GM21786 (cell line): Measurements from ENCODE around the gene CCDC188.

ENCODE experiments used
- ATAC-seq: cut with Tn5 transposase; IDR thresholded peaks from one replicate; pipeline ENCODE4 v1.9.1; 2021; ENCODE audit not compliant: unreplicated experiment

Gene CCDC188

DNA sequence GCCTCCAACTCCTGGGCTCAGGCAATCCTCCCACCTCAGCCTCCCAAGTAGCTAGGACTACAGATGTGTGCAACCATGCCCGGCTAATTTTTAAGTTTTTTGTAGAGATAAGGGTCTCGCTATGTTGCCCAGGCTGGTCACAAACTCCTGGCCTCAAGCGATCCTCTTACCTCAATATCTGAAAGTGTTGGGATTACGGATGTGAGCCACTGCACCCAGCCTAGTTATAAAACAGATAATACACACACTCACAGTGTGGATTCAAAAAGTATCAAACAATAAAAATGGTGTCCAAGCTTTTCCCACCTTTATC lies 377 bp upstream of the CCDC188 start:
- no peak for ATAC-seq

DNA sequence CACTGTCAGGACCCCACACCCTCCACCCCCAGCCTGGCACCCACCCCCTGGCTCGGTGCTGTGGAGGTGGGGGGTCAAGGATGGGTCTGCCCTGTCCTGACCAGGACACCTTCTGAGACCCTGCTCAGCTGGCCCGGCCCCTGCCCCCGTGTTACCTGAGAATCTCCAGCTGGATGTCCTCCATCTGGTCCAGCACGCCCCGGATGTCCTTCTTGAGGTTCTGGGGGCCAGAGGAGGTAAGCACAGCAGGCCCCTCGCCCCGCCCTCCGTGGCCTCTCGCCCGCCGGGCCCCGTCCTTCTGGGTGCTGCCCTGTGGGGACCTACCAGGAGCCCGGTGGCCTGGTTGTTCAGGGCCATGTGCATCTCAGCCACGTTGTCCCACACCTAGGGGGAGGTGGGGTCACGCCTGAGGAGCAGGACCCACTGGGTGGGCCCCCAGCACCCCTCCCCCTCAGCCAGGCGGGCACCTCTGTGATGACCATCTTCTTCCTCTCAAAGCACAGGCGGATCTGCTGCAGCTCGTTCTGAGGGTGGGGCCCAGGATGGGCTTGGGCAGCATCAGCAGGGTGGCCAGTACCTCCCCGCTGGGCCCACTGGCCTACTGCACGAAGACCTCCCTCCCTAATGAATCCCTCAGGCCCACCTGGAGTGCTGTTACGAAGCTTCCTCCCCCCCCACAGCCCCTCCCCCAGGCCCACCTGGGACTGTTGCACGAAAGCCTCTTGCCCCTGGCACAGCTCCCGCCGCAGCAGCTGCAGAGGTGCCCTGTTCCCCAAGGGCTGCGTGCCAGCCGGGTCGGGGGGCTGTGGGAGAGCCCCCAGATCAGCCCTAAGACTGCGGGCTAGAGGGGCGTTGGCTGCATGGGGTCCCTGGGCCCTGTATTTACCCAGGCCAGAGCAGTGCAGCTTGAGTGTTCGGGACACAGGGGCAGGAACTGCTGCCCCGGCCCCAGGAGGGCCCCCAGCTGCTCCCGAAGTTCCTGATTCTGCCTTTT lies 1.3 kb downstream of the CCDC188 start:
- ATAC-seq, result no peak

DNA sequence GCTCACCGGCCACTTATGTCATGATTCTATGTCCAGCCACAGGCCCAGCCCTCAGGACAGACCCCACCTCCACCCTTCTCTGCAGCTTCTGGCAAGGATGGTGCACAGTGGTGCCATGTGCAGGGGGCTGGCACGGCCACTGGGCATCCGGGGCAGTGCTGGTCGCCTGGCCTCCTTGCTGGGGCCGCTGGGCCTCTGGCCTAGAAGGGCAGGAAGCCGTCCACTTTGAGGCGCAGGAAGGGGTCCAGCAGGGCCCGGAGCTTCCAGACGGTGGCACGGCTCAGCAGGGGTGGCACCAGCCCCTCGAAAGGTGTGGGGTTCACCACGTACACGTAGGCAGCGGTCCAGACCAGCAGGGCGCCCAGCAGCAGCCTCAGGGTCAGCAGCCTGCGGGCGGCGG lies 2.4 kb downstream of the CCDC188 start:
- ATAC-seq, result no peak

- ATAC-seq, result no peak
Observed at GRCh38 chr22:20147237-20147988, 3.4 kb downstream of the CCDC188 start.

GRCh38 chr22:20146777-20147176 lies 4.1 kb downstream of the CCDC188 start:
- no peak for ATAC-seq

GRCh38 chr22:20145832-20146223 lies 5.0 kb downstream of the CCDC188 start:
- ATAC-seq, result no peak

GRCh38 chr22:20145206-20145831 lies 5.5 kb downstream of the CCDC188 start:
- no peak for ATAC-seq

GRCh38 chr22:20143883-20144665 lies 6.8 kb downstream of the CCDC188 start:
- ATAC-seq, result no peak

DNA sequence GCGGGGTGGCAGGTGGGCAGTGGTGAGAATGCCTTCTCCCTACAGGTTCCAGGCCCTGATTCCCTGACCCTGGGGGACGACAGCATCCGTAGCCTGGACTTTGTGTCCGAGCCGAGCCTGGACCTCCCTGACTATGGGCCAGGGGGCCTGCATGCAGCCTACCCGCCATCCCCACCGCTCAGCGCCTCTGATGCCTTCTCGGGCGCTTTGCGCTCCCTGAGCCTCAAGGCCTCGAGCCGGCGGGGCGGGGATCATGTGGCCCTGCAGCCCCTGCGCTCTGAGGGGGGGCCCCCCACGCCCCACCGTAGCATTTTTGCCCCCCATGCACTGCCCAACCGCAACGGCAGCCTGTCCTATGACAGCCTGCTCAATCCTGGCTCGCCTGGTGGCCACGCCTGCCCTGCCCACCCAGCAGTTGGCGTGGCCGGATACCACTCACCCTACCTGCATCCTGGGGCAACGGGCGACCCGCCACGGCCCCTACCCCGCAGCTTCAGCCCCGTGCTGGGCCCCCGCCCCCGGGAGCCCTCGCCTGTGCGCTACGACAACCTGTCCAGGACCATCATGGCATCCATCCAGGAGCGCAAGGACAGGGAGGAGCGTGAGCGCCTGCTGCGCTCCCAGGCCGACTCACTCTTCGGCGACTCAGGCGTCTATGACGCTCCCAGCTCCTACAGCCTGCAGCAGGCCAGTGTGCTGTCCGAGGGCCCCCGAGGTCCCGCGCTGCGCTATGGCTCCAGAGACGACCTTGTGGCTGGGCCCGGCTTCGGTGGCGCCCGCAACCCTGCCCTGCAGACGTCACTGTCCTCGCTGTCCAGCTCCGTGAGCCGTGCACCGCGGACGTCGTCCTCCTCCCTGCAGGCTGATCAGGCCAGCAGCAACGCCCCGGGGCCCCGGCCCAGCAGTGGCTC lies 7.9 kb downstream of the CCDC188 start:
- no peak for ATAC-seq

DNA sequence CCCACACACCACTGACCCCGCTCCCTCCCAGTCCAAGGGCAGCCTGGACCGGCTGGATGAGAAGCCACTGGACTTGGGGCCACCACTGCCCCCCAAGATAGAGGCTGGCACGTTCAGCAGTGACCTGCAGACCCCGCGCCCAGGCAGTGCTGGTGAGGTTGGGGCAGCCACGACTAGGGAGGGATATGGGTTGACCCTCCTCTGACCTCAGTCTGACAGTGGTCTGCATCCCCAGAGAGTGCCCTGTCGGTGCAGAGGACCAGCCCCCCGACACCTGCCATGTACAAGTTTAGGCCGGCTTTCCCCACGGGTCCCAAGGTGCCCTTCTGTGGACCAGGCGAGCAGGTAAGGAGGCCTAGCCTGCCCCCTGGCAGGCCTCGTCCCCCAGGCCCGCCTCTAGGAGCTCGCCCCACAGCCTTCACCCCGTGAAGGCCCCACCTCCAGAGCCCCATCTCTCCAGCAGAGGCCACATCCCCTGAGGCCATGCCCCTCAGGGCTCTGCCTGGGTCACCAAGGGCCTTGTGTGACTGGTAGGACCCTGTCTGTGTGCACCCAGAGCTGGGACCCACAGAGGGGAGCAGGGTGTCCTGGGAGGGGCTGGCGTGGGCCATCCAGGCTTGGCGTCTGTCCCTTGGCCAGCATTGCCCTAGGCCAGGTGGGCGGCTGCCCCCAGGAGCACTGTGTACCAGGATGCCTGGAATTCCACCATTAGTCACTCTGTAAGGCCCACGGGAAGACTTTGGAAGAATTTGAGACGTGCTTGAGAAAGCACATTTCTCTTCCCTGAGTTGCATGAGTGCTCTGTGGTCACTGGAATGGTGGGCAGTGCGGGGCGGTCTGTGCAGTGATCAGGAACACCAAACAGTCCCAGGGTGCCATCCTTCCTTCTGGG lies 9.4 kb downstream of the CCDC188 start:
- no peak for ATAC-seq

DNA sequence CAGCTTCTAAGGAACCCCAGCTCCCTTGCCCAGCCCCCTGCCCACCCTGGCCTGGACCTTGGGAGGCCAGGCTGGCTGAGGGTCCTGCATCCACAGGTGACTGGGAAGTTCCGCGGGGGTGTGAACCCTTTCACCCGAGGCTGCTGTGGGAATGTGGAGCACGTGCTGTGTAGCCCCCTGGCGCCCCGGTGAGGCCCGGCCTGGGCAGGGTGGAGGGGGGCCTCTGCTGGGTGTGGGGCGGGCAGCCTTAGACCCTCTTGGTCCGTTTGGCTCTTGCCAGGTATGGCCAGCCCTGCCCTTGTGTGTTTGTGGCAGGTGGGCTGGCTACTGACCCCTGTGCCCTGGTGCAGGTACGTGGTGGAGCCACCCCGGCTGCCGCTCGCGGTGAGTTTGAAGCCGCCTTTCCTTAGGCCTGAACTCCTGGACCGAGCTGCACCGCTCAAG lies 10.3 kb downstream of the CCDC188 start:
- no peak for ATAC-seq

DNA sequence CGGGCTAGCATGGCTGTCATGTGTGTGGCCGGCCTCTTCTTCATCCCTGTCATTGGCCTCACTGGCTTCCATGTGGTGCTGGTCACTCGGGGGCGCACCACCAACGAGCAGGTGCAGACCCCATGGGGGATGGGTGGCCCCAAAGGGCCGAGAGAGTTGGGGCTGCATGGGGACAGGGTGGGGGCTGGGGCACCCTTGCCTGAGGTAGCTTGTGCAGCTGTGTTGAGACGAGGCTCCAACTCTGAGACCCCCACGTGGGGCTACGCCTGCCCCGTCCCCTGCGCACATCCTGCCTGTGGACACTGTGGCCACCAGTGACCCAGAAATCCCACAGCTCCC lies 10.8 kb downstream of the CCDC188 start:
- no peak for ATAC-seq

DNA sequence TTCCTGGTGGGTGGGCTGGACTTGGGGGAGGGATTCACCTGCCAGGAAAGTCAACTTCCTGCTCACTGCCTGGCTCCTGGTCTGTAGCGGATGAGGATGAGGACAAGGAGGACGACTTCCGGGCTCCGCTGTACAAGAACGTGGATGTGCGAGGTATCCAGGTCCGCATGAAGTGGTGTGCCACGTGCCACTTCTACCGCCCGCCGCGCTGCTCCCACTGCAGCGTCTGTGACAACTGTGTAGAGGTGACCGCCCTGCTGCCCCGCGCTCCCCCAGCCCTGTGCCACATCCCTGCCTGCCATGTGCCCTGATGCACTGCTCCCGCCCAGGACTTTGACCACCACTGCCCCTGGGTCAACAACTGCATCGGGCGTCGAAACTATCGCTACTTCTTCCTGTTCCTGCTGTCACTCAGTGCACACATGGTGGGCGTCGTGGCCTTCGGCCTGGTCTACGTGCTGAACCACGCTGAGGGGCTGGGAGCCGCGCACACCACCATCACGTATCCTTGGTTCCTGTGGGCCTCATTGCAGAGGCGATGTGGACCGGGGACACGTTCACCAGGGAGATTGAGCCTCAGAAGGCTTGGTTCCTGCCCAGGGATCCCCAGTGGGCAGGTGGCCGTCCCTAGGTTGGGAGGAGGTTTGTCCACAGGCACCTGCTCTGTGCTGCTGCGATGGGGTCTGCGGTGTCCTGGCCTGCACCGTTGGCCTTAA lies 11.3 kb downstream of the CCDC188 start:
- ATAC-seq, result no peak

DNA sequence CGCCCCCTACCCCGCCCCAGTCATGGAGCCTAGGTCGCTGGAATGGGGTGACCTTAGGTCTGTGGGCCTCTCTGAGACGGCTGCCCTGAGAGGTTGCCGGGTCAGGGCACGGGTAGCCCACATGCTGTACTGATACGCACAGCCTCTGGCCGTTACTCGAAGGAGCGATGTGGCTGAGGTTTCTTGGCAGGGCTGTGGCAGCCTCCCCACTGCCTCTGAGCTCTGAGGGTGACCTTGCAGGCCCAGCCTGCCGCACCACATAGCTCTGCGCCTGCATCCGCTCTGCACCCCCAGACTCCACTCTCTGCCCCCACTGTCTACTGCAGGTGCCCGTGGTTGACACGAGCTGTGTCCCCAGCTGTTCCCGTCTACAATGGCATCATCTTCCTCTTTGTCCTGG lies 12.0 kb downstream of the CCDC188 start:
- no peak for ATAC-seq

GRCh38 chr22:20138417-20138738 lies 12.5 kb downstream of the CCDC188 start:
- ATAC-seq, result no peak

DNA sequence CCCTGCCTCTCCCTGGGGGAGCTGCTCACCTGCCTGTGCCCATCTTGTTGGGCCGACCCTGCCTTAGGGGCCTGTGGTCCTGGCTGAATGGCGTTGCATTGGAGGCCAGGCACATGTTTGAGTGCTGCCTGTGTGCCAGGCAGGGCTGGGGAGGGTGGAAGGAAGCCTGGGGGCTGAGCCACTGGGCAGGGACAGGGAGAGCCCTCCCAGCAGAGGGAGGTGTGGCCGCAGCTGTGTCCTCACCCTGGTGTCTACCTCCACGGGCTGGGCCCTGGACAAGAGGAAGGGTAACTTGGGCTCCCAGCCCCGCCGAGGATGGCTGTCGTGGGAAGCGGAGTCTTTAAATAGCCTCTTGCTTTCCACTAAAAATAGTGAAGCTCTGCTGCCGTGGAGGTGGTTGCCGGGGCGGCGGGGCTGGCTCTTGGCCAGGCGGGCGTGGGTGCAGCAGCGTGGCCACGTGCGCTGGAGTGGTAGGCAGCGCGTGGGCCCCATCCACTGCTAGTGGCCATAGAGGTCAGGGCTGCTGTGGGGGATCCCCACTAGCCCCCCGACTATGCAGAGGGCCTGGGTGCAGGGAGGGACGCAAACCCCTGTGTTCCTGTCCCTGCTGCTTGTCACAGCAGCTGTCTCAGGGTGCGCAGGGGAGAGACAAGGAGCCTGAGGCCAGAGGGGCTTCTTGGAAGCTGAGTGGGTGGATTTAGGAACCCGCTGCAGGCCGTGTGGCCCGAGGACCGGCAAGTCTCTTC lies 13.0 kb downstream of the CCDC188 start:
- no peak for ATAC-seq

DNA sequence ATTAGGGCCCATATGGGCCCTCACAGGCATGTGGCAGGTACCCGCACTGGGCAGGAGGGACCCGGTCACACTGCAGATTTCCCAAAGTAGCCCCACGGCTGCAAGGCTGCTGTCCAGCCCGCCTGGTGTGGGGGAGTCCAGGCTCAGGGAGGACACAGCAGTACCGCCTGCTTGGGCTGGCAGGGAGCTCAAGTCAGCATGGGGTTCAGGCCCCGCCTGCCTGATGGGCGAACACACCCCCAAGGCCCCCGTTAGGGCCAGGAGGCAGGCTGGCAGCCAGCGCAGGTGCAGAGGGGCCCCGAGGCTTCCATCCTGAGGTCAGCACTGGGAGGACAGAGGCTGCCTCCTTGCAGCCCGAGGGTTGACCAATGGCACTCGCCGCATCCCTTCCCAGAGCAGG lies 13.7 kb downstream of the CCDC188 start:
- no peak for ATAC-seq

- ATAC-seq, result no peak
Observed at GRCh38 chr22:20136603-20136873, 14.3 kb downstream of the CCDC188 start.
